Liver (tissue), 9 donors: ENCODE measurements around the gene FXYD2. TPM values are rescaled to one million over a fixed set of nuclear protein-coding genes. Genes with fewer than 3 reads are reported as not detected.

Source experiments
- DNase-seq: peaks from one replicate; pipeline ENCODE4 v3.0.0-alpha.2; 2017; ENCODE audit warnings: low spot score
- H3K27ac ChIP-seq, 2 donors: one replicate each; pipeline ENCODE4 v1.7.0; 2013; ENCODE audit warnings: inconsistent platforms in 2 of 2, low read length in 2 of 2, control low read depth in 1 of 2, low read depth in 1 of 2, mild to moderate bottlenecking in 1 of 2
- H3K27me3 ChIP-seq, 4 donors: one replicate each; pipeline versions ENCODE4 v1.6.1 to v1.7.0; 2013; ENCODE audit warnings: low read length in 3 of 4, inconsistent platforms in 1 of 4, mild to moderate bottlenecking in 1 of 4, moderate library complexity in 1 of 4; ENCODE audit not compliant: control insufficient read depth in 4 of 4, insufficient read depth in 4 of 4
- H3K36me3 ChIP-seq, 4 donors: one replicate each; pipeline versions ENCODE4 v1.6.1 to v1.7.0; 2013; ENCODE audit warnings: low read length in 3 of 4, mild to moderate bottlenecking in 3 of 4, low read depth in 1 of 4, moderate library complexity in 1 of 4; ENCODE audit not compliant: control insufficient read depth in 4 of 4, insufficient read depth in 3 of 4
- H3K4me1 ChIP-seq, 4 donors: one replicate each; pipeline versions ENCODE4 v1.6.1 to v1.7.0; 2013; ENCODE audit warnings: low read length in 3 of 4, mild to moderate bottlenecking in 3 of 4, moderate library complexity in 1 of 4; ENCODE audit not compliant: control insufficient read depth in 4 of 4, insufficient read depth in 4 of 4
- H3K4me3 ChIP-seq, 3 donors: one replicate each; pipeline versions ENCODE4 v1.6.1 to v1.7.0; 2013; ENCODE audit warnings: low read length in 3 of 3, control low read depth in 1 of 3, low read depth in 1 of 3, mild to moderate bottlenecking in 1 of 3
- H3K9ac ChIP-seq, 2 donors: one replicate each; pipeline ENCODE4 v1.7.0; 2013; ENCODE audit warnings: low read length in 2 of 2, mild to moderate bottlenecking in 2 of 2, moderate library complexity in 2 of 2, control low read depth in 1 of 2, low read depth in 1 of 2
- H3K9me3 ChIP-seq, 4 donors: one replicate each; pipeline versions ENCODE4 v1.6.1 to v1.7.0; 2013; ENCODE audit warnings: low read length in 3 of 4; ENCODE audit not compliant: control insufficient read depth in 4 of 4
- EGR1 ChIP-seq, 2 donors: IDR thresholded peaks; 2 replicates each; pipeline ENCODE4 v1.6.1; 2016 to 2018; ENCODE audit warnings: antibody characterized with exemption in 2 of 2, low read depth in 2 of 2
- FOXA1 ChIP-seq: IDR thresholded peaks from 2 replicates; pipeline ENCODE4 v1.6.1; 2016; ENCODE audit warnings: antibody characterized with exemption
- FOXA2 ChIP-seq: IDR thresholded peaks from 2 replicates; pipeline ENCODE4 v1.6.1; 2016; ENCODE audit warnings: antibody characterized with exemption
- GABPA ChIP-seq, 2 donors: IDR thresholded peaks in 1 of 2; conservative IDR thresholded peaks in 1 of 2; 2 replicates each; pipeline ENCODE4 v1.6.1; 2016; ENCODE audit warnings: antibody characterized with exemption in 2 of 2, mild to moderate bottlenecking in 1 of 2, moderate library complexity in 1 of 2
- HNF4A ChIP-seq, 2 donors: conservative IDR thresholded peaks; 2 replicates each; pipeline ENCODE4 v1.6.1; 2016; ENCODE audit warnings: antibody characterized with exemption in 2 of 2, mild to moderate bottlenecking in 2 of 2
- HNF4G ChIP-seq: IDR thresholded peaks from 2 replicates; pipeline ENCODE4 v1.6.1; 2016; ENCODE audit warnings: antibody characterized with exemption
- JUND ChIP-seq, 2 donors: IDR thresholded peaks; 2 replicates each; pipeline ENCODE4 v1.6.1; 2016; ENCODE audit warnings: antibody characterized with exemption in 2 of 2
- NR2F2 ChIP-seq: IDR thresholded peaks from 2 replicates; pipeline ENCODE4 v1.6.1; 2016; ENCODE audit warnings: antibody characterized with exemption
- RAD21 ChIP-seq, 2 donors: IDR thresholded peaks; 2 replicates each; pipeline ENCODE4 v1.6.1; 2016; ENCODE audit warnings: antibody characterized with exemption in 2 of 2, mild to moderate bottlenecking in 2 of 2
- RXRA ChIP-seq, 2 donors: IDR thresholded peaks; 2 replicates each; pipeline ENCODE4 v1.6.1; 2017 to 2018; ENCODE audit warnings: antibody characterized with exemption in 2 of 2, mild to moderate bottlenecking in 1 of 2
- SP1 ChIP-seq: IDR thresholded peaks from 2 replicates; pipeline ENCODE4 v1.6.1; 2018; ENCODE audit warnings: antibody characterized with exemption, mild to moderate bottlenecking
- TAF1 ChIP-seq: conservative IDR thresholded peaks from 2 replicates; pipeline ENCODE4 v1.6.1; 2016; ENCODE audit warnings: antibody characterized with exemption, mild to moderate bottlenecking
- YY1 ChIP-seq: IDR thresholded peaks from 2 replicates; pipeline ENCODE4 v1.6.1; 2016; ENCODE audit warnings: antibody characterized with exemption, mild to moderate bottlenecking
- WGBS: extraction: QIAGEN DNeasy Blood & Tissue Kit; methylation state at CpG from one replicate; pipeline ENCODE4 v1.1.7; 2013; 5-methylcytosine and 5-hydroxymethylcytosine counted together
- polyA plus RNA-seq, 2 donors: library from polyadenylated mRNA; stranded (reverse) in 1 of 2; unstranded in 1 of 2; fragments of 200-250 nt in 1 of 2; fragments of >200 nt in 1 of 2; fragmentation: Nextera tagmentation in 1 of 2; extraction: Ambion mirVana in 1 of 2; gene quantifications; one replicate each; pipeline versions ENCODE4 v1.2.1 to v1.2.3, GENCODE V29; 2013 to 2015
- total RNA-seq, 2 donors: library from RNA; depleted of rRNA; stranded (reverse); fragments of >200 nt; gene quantifications; one replicate each; pipeline ENCODE4 v1.2.3, GENCODE V29; 2014
- TF ChIP-seq, protein P1 (sequence below): IDR thresholded peaks from 2 replicates; pipeline ENCODE4 v1.6.1; 2016; ENCODE audit warnings: antibody characterized with exemption
- TF ChIP-seq, protein P2 (sequence below): IDR thresholded peaks from 2 replicates; pipeline ENCODE4 v1.6.1; 2016; ENCODE audit warnings: antibody characterized with exemption
- TF ChIP-seq, protein P3 (sequence below): IDR thresholded peaks from 2 replicates; pipeline ENCODE4 v1.6.1; 2016; ENCODE audit warnings: antibody characterized with exemption, mild to moderate bottlenecking
- TF ChIP-seq, protein P4 (sequence below): fragments of 150-350 bp; IDR thresholded peaks from 2 replicates; pipeline ENCODE4 v1.5.1; 2017; ENCODE audit warnings: improper control_type of control experiment, low read depth, low read length; ENCODE audit not compliant: missing input control
- TF ChIP-seq, protein P5 (sequence below): IDR thresholded peaks from 2 replicates; pipeline ENCODE4 v1.6.1; 2016; ENCODE audit warnings: antibody characterized with exemption
- donor health status: healthy.
- donor health status: healthy.
- donor health status: healthy.
- donor health status: healthy.
- donor health status: healthy.

FXYD2 gene
- total and polyA plus RNA-seq, 4 donors: 20.2 to 105 (median 41.8) TPM

DNA sequence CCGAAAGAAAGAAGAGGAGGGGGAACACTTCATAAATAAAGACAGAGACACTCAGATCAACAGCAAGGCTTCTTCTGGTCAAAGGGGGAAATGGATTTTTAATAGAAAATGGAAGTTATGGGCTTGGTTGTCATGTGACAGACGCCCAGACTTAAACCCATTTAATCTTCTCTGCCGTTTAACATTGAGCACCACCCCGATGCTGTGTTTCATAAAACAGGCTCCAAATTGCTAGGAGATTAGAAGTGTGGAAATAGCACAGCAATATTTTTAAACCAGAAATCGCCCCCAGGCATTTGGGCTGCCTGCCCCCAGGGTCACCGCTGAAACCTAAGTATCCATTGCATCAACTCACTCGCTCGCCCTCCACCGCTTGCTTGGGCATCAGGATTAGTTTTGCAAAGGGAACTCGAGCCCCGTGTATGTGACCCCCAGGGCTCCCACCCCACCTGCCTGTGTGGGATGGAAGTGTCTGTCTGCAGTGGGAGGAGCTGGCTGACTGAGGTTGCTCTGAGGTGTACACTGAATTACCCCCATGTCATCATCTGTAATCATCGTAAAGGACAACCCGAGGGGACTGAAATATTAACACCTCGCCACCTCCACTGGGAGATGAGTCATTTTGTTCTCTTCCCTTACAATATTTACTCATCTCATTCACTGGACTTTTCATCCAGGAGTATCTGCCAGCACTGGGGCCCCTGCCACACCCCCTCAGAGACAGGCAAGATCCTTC lies 38.2 kb downstream of the FXYD2 start:
- 74% methylated on average over 14 of the region's 14 CpGs for WGBS
- Histone ChIP-seq H3K4me3 (no peak overlapping the region), H3K9ac (no peak overlapping the region), H3K36me3 (no peaks in the 10 kb centered on the region), H3K4me1 (no peaks in the 10 kb centered on the region), H3K9me3 (no peaks in the 10 kb centered on the region), H3K27ac (no peak overlapping the region), H3K27me3 (peaks cover 0 to 4% (median 0%) of the 10 kb centered on the region in 4 donors)
- TF ChIP-seq, protein P1, sequence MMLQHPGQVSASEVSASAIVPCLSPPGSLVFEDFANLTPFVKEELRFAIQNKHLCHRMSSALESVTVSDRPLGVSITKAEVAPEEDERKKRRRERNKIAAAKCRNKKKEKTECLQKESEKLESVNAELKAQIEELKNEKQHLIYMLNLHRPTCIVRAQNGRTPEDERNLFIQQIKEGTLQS: no peak
- no peak for TF ChIP-seq FOXA1
- DNase-seq: no peak

DNA sequence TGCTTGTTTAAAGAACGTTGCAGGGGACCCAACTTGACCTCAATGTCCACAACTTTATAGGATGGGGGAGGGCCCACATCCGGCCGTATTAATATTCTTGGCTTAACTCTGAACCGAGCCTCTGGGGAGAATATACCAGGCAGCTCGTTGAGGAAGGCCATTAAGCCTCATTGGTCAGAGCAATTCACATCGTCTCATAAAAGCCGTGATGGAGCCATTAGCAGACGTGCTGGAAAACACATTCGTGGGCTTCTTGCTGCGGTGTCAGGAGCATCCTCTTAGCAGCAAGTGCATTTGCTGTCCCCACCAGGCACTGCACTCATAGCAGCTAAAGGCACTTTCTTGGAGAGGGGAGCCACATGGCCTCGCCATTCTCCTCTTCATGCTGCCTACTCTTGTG lies 42.4 kb downstream of the FXYD2 start:
- no peaks in the 10 kb centered on the region for H3K36me3 ChIP-seq
- DNase-seq: no peak
- H3K4me1 ChIP-seq: no peaks in the 10 kb centered on the region
- 66% methylated on average over 11 of the region's 11 CpGs for WGBS
- no peak overlapping the region for H3K4me3 ChIP-seq
- H3K27me3 ChIP-seq: peaks cover 0 to 4% (median 0%) of the 10 kb centered on the region in 4 donors
- H3K9me3 ChIP-seq: no peaks in the 10 kb centered on the region
- TF ChIP-seq JUND (IDR thresholded peaks at IDR 0.05): no peak
- TF ChIP-seq SP1: no peak
- no peak for TF ChIP-seq FOXA2
- no peak for TF ChIP-seq HNF4A (conservative IDR thresholded peaks at IDR 0.05)
- no peak for TF ChIP-seq RAD21 (IDR thresholded peaks at IDR 0.05)
- no peak for TF ChIP-seq YY1
- no peak for TF ChIP-seq NR2F2
- no peak for TF ChIP-seq HNF4G
- TF ChIP-seq, protein P1: no peak
- TF ChIP-seq, protein P2, sequence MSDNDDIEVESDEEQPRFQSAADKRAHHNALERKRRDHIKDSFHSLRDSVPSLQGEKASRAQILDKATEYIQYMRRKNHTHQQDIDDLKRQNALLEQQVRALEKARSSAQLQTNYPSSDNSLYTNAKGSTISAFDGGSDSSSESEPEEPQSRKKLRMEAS: no peak
- TF ChIP-seq, protein P3, sequence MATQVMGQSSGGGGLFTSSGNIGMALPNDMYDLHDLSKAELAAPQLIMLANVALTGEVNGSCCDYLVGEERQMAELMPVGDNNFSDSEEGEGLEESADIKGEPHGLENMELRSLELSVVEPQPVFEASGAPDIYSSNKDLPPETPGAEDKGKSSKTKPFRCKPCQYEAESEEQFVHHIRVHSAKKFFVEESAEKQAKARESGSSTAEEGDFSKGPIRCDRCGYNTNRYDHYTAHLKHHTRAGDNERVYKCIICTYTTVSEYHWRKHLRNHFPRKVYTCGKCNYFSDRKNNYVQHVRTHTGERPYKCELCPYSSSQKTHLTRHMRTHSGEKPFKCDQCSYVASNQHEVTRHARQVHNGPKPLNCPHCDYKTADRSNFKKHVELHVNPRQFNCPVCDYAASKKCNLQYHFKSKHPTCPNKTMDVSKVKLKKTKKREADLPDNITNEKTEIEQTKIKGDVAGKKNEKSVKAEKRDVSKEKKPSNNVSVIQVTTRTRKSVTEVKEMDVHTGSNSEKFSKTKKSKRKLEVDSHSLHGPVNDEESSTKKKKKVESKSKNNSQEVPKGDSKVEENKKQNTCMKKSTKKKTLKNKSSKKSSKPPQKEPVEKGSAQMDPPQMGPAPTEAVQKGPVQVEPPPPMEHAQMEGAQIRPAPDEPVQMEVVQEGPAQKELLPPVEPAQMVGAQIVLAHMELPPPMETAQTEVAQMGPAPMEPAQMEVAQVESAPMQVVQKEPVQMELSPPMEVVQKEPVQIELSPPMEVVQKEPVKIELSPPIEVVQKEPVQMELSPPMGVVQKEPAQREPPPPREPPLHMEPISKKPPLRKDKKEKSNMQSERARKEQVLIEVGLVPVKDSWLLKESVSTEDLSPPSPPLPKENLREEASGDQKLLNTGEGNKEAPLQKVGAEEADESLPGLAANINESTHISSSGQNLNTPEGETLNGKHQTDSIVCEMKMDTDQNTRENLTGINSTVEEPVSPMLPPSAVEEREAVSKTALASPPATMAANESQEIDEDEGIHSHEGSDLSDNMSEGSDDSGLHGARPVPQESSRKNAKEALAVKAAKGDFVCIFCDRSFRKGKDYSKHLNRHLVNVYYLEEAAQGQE: no peak
- no peak for TF ChIP-seq TAF1
- TF ChIP-seq EGR1 (IDR thresholded peaks at IDR 0.05; ENCODE audit: low read depth in 2 of 2): no peak
- no peak for TF ChIP-seq FOXA1
- TF ChIP-seq RXRA (IDR thresholded peaks at IDR 0.05): no peak
- TF ChIP-seq, protein P4, sequence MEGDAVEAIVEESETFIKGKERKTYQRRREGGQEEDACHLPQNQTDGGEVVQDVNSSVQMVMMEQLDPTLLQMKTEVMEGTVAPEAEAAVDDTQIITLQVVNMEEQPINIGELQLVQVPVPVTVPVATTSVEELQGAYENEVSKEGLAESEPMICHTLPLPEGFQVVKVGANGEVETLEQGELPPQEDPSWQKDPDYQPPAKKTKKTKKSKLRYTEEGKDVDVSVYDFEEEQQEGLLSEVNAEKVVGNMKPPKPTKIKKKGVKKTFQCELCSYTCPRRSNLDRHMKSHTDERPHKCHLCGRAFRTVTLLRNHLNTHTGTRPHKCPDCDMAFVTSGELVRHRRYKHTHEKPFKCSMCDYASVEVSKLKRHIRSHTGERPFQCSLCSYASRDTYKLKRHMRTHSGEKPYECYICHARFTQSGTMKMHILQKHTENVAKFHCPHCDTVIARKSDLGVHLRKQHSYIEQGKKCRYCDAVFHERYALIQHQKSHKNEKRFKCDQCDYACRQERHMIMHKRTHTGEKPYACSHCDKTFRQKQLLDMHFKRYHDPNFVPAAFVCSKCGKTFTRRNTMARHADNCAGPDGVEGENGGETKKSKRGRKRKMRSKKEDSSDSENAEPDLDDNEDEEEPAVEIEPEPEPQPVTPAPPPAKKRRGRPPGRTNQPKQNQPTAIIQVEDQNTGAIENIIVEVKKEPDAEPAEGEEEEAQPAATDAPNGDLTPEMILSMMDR: no peak
- TF ChIP-seq, protein P5, sequence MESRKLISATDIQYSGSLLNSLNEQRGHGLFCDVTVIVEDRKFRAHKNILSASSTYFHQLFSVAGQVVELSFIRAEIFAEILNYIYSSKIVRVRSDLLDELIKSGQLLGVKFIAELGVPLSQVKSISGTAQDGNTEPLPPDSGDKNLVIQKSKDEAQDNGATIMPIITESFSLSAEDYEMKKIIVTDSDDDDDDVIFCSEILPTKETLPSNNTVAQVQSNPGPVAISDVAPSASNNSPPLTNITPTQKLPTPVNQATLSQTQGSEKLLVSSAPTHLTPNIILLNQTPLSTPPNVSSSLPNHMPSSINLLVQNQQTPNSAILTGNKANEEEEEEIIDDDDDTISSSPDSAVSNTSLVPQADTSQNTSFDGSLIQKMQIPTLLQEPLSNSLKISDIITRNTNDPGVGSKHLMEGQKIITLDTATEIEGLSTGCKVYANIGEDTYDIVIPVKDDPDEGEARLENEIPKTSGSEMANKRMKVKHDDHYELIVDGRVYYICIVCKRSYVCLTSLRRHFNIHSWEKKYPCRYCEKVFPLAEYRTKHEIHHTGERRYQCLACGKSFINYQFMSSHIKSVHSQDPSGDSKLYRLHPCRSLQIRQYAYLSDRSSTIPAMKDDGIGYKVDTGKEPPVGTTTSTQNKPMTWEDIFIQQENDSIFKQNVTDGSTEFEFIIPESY: no peak
- TF ChIP-seq GABPA (IDR thresholded peaks at IDR 0.05 in 1 of 2, conservative IDR thresholded peaks at IDR 0.05 in 1 of 2): no peak
- no peak overlapping the region for H3K9ac ChIP-seq
- no peak overlapping the region for H3K27ac ChIP-seq
